ENCODE measurements around the gene SLC7A1. TPM values are rescaled to one million over a fixed set of nuclear protein-coding genes. Genes with fewer than 3 reads are reported as not detected.
A peak's percentile ranks its signal among the peaks of the same experiment; 100 is the strongest.

Gene SLC7A1
- total and polyA plus RNA-seq, 8 donors, result 5.2 to 143 (median 32.9) TPM

GRCh38 chr13:29569253-29570050, 26.0 kb downstream of the SLC7A1 start:
- H3K4me3 ChIP-seq, result no peak overlapping the region
- peak overlapping the region in 1 of 4 donors; percentile 25 for H3K27ac ChIP-seq
- WGBS, 2 donors, result 34 to 39% methylated on average over 8 of the region's 8 CpGs
- peaks cover 19 to 28% (median 24%) of the 10 kb centered on the region in 3 donors for H3K4me1 ChIP-seq
- TF ChIP-seq CTCF (IDR thresholded peaks at IDR 0.05), result no peak
- intact Hi-C loops (cut with DNase I), result no loop called here
- DNase-seq (peak in 5 of 6 donors; percentile 56 to 85 (median 79)), FAIRE-seq (no peak), ATAC-seq (peak; percentile 60 to 82 (median 68))
- H3K36me3 ChIP-seq, result no peaks in the 10 kb centered on the region
- no peaks in the 10 kb centered on the region for H3K27me3 ChIP-seq
- no peaks in the 10 kb centered on the region for H3K9me3 ChIP-seq

GRCh38 chr13:29568731-29569130, 26.8 kb downstream of the SLC7A1 start:
- no peaks in the 10 kb centered on the region for H3K9me3 ChIP-seq
- H3K4me3 ChIP-seq, result no peak overlapping the region
- intact Hi-C loops (cut with DNase I), result no loop called here
- no peak for DNase-seq
- peaks cover 25 to 28% (median 26%) of the 10 kb centered on the region in 3 donors for H3K4me1 ChIP-seq
- no peak for TF ChIP-seq CTCF (IDR thresholded peaks at IDR 0.05)
- no peaks in the 10 kb centered on the region for H3K27me3 ChIP-seq
- no peak for ATAC-seq
- H3K36me3 ChIP-seq, result no peaks in the 10 kb centered on the region
- FAIRE-seq, result no peak
- no peak overlapping the region for H3K27ac ChIP-seq
- WGBS, 2 donors, result 67 to 69% methylated on average over 9 of the region's 9 CpGs

GRCh38 chr13:29567411-29567810, 28.1 kb downstream of the SLC7A1 start:
- FAIRE-seq (no peak), ATAC-seq (no peak), DNase-seq (no peak)
- intact Hi-C loops (cut with DNase I), result no loop called here
- TF ChIP-seq CTCF (IDR thresholded peaks at IDR 0.05), result no peak
- Histone ChIP-seq H3K4me1 (peaks cover 16 to 20% (median 20%) of the 10 kb centered on the region in 3 donors), H3K27ac (no peak overlapping the region), H3K4me3 (no peak overlapping the region), H3K27me3 (no peaks in the 10 kb centered on the region), H3K36me3 (no peaks in the 10 kb centered on the region), H3K9me3 (no peaks in the 10 kb centered on the region)
- whole genome bisulfite sequencing, 2 donors, result 79 to 83% methylated on average over 9 of the region's 9 CpGs

- no peak for TF ChIP-seq CTCF (IDR thresholded peaks at IDR 0.05)
- Histone ChIP-seq H3K4me1 (peaks cover 16 to 20% (median 20%) of the 10 kb centered on the region in 3 donors), H3K9me3 (no peaks in the 10 kb centered on the region), H3K36me3 (no peaks in the 10 kb centered on the region), H3K4me3 (no peak overlapping the region), H3K27me3 (no peaks in the 10 kb centered on the region), H3K27ac (no peak overlapping the region)
- DNase-seq, result no peak
- 92 to 96% methylated on average over 7 of the region's 7 CpGs for WGBS, 2 donors
- no peak for ATAC-seq
- intact Hi-C loops (cut with DNase I), result no loop called here
- FAIRE-seq, result no peak
These were observed 29.3 kb downstream of the SLC7A1 start for GRCh38 chr13:29566206-29566605.

GRCh38 chr13:29564818-29565217, 30.7 kb downstream of the SLC7A1 start:
- Histone ChIP-seq H3K4me3 (no peak overlapping the region), H3K27me3 (no peaks in the 10 kb centered on the region), H3K4me1 (peaks cover 14 to 16% (median 16%) of the 10 kb centered on the region in 3 donors), H3K36me3 (no peaks in the 10 kb centered on the region), H3K27ac (no peak overlapping the region), H3K9me3 (no peaks in the 10 kb centered on the region)
- no peak for DNase-seq
- no peak for FAIRE-seq
- no peak for TF ChIP-seq CTCF (IDR thresholded peaks at IDR 0.05)
- peak in 1 of 4 donors; percentile 38 for ATAC-seq
- intact Hi-C loops (cut with DNase I), result no loop called here
